GM21360 (cell line): ENCODE data around the gene SLC26A8.
"Not testable (repeated sequence)": the region's sequence is repeated elsewhere in the genome, so short reads cannot be mapped to it uniquely, and the experiment has no call there.

ENCODE experiments used
- ATAC-seq: cut with Tn5 transposase; IDR thresholded peaks from one replicate; pipeline ENCODE4 v1.9.1; 2021; ENCODE audit warnings: mild to moderate bottlenecking, moderate library complexity; ENCODE audit not compliant: unreplicated experiment

SLC26A8 gene

DNA sequence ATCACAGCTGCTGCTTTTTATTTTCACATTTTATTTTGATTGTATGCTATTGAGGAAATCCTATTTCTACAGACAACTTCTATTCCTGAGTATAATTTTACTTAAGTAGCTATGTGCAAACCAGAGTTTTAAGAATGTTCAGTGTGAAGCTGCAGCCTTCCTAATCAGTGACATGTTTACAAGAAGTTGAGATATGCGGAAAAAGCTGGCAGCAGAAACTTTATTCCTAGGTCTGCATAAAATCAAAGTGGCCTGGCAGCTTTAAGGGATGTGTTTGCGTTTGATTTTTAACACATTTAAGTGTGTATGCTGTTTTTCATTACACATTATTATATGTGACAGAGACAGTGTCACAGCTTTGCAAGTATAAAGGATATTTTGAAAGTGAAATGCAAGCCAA lies 29.4 kb upstream of the SLC26A8 start:
- ATAC-seq, result no peak

DNA sequence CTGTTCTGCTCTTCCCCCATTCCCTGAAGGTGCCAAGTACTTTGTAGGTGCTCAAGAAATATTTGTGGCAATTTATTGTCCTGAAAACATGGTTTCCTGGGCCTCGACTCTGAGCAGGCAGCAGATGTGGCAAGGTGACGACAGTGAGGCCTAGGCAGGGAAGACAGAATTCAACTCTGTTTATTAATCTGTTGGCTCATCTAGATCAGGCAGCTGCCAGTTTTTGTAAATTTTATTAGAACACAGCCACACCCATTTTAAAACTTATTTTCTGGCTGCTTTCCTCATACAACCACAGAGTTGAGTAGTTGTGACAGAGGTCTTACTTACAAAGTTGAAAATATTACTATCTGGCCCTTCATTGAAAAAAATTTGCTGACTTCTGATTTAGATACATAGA lies 27.7 kb upstream of the SLC26A8 start:
- no peak for ATAC-seq

DNA sequence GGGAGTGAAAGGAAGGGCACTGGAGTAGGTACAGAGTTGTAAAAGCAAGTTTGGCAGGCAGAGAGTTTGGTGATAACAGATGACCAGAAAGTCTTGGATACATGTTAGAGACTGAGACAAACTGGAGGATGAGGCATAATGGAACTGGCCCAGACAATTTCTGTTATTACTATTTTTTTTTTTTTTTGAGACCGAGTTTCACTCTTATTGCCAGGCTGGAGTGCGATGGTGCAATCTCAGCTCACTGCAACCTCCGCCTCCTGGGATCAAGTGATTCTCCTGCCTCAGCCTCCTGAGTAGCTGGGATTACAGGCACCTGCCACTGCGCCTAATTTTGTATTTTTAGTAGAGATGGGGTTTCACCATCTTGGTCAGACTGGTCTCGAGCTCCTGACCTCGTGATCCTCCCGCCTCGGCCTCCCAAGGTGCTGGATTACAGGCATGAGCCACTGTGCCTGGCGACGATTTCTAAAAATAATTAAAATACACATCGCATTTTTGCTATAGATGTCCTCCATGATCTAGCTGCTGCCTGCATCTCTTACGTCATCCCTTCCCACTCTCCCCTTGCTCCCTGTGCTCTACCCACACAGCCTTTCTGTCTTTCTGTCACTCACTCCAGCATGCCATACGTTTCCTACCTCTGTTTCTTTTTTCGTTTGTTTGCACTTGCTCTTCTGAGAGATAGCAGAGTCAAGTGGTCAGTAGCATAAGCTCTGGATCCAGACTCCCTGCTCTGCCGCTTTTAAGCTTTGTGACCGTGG lies 26.7 kb upstream of the SLC26A8 start:
- no peak for ATAC-seq

DNA sequence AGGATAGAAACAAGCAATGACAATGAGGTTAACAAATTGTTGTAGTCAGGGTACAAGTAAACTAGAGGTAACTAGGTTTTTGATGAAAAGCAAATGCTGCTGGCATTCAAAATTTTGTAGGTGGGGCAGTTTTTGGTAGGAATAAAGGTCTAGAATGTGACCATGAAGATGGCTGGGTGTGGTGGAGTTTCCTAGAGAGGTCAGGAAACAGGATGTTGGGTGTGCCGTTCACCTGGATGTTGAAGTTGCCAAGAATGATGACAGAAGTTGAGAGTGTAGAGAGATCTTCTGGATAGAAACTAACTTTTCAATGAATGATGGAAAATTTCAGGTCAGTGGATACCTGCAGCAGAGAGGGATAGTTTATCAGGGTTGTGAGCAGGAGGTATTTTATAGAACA lies 25.9 kb upstream of the SLC26A8 start:
- ATAC-seq, result no peak

DNA sequence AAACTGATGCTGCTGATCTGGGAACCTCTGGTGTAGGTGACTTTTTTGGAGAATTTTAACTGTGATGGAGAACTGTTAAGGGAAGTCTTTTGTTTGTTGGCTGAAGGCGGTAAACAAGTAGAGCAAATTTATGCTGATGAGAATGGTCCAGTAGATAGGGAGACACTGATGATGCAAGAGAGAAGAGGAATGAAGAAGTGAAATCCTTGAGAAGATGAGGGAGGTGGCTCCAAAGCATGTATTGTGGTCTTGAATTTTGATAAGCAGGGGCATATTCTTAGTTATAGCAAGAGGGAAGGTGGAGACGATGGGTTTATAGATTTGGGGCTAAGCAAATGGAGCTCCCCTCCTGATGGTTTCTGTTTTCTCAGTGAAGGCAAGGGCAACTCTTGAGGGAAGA lies 25.1 kb upstream of the SLC26A8 start:
- ATAC-seq, result no peak

DNA sequence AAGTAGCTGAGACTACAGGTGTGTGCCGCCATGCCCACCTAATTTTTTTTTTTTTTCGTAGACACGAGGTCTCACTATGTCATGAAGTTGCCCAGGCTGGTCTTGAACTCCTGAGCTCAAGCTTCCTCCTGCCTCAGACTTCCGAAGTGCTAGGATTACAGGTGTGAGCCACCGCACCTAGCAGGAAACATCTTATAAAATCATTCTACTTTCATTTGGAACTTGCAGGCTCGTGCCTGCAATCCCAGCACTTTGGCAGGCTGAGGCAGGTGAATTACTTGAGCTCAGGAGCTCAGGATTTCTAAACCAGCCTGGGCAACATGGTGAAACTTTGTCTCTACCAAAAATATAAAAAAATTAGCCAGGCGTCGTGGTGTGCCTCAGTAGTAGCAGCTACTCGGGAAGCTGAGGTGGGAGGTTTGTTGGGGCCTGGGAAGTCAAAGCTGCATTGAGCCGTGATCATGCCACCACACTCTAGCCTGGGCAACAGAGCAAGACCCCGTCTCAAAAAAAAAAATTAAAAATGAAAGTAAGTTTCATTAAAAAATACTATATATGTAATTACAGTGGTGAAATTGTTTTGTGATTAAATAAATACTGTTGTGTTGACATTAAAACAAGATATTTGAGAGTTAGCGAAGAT lies 18.3 kb upstream of the SLC26A8 start:
- ATAC-seq, result no peak

DNA sequence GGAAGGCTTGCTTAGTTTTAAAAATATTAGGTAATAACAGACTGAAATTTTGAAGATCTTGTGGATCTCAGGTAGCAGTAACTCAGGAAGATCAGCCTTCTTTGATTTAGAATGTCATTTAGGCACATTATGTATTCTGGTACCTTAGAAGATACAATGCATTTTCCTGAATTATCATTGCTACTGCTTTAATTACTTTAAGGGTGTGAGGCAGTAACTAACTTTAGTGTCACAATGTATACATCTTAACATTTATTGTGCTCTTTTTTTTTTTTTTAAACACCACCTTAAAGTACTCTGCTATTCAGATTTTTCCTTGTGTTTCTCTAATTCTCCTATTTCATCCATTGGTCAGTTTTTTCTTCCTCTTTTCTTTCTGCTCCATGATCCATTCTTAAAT lies 16.5 kb upstream of the SLC26A8 start:
- no peak for ATAC-seq

DNA sequence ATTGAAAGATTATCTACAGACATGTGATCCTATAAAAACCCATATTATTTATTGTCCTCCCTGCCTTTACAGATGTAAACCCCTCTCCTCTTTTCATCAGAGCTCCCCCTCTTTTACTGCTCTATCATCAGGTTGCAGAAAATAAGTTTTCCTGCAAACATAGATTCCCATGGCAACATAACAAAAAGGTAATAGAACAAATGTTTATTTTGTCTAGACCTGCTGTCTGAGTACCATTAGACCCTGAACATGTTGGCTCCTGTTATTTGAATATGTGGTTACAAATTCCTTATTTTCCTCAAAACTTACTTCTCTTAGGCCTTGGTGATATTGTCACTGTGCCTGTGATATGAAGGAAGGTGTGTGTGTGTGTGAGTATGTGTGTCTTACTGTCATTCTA lies 14.7 kb upstream of the SLC26A8 start:
- no peak for ATAC-seq

DNA sequence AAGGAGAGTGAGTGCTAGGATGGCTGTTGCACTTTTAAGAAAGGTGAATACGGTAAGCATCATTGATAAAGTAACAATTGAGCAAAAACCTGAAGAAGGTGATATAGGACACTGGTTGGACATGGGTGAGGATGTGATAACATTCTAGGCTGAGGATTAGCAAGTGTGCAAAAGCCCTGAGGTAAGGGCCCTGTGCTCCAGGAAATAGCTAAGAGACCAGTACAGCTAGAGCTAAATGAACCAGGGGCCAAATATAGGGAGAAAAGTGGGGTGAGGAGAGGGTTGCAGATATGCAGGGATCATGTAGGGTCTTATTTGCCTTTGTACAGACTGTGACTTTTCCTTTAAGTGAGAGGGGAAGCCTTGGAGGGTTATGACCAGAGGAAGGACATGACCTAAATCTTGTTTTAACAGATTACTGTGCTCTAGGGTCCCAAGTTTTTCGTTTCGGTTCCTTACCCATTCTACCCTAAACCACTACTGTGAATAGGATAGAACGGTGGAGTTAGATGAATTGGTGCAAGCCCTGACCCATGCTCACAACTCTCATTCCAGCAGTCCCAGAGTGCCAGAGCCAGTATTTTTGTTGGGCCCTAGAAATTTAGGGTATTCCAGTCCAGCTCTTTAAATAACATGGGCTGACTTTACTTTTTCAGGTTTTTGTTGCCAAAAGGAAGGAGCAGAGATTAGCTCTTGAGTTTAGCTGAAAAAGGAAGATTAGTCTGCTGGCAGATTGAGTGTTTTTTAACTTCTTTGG lies 13.9 kb upstream of the SLC26A8 start:
- ATAC-seq, result no peak

DNA sequence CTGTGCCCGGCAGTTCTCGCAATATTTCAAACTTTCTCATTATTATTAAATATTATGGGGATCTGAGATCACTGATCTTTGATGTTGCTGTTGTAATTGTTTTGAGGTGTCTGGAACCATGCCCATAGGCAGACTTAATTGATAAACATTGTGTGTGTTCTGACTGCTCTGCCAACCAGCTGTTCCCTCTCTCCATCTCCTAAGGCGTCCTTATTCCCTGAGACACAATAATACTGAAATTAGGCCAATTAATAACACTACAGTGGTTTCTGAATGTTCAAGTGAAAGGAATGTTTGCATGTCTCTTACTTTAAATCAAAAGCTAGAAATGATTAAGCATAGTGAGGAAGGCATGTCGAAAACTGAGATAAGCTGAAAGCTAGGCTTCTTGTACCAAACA lies 10.8 kb upstream of the SLC26A8 start:
- ATAC-seq, result no peak

DNA sequence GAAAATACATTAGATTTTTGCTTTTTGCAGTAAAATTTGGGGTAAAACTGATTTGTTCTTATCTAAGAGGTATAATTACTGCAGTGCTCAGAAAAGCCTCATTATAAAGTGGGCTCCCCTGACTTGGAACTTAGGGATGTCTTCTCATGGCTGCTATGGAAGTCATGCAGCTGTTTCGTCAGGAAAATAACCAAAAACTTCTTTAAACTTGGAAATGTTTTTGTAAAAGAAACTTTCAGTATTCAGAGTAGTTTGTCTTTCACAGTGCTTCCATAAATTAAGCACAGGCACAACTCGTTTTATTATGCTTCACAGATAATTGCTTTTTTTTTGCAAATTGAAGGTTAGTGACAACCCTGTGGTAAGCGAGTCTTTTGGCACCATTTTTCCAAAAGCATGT lies 10.0 kb upstream of the SLC26A8 start:
- no peak for ATAC-seq

DNA sequence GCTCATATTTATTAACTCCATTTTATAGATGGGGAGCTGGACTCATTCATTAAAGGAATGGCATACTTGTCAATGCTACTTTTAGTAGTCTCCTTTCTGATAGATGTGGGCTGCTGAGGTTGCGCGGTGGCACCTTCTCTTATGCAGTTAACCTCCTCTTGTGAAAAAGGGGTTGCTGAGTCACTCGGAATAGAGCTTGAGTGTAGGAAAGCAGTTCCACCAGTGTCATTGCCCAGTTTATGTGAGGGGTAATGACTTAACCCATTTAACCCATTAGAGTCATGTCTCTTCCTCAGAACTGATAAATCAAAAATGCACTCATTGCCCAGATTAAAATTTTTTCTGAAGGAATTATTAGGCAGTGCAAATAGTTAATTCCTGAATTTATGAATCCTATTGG lies 9.5 kb upstream of the SLC26A8 start:
- ATAC-seq, result no peak

DNA sequence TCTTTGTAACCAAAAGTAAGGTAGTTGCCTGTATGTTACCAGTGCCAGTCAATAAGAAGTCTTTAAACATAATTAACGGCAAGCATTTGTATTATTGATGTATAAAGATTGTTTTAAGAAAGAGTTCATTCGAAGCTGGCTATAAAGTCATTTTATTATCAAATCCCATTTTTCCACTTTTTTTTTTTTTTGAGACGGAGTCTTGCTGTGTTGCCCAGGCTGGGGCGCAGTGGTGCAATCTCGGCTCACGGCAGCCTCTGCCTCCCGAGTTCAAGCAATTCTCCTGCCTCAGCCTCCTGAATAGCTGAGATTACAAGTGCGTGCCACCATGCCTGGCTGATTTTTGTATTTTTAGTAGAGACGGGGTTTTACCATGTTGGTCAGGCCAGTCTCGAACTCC lies 8.7 kb upstream of the SLC26A8 start:
- not testable (repeated sequence) for ATAC-seq

DNA sequence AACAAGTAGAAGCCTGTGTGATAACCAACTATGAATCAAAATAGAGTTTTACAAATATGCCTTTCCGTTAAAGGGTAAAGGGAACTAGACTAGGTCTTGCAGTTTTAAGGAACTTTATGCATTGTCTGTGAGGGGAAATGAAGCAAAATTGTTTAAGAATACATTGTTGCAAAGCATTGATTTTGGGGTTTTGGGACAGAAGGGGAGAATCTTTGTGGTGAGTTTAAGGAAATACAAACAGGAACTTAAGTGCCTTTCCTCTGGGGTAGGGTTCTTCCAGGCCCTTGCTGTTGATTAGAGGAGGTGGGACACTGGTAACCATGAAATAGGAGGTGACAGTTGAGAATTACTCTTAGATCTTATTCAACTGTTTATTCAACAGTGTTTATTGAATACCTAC lies 7.8 kb upstream of the SLC26A8 start:
- ATAC-seq, result no peak

DNA sequence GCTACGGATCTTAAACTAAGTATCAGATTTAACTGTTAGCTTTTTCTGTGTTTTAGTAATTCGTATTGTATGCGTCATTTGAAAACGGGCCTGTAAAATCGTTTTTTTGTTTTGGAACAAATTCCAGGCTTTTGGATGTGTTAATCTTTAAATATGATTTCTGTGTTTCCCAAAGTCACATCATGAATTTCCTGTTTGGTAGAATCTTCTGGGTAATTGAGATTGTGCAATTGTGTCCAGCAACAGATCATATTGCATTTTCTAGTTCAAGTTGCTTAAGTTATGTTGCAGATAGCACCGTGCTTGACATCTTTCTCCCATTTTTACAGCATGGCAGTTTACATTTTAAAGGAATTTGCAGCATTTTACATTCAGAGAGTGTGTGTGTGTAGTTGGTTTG lies 5.0 kb upstream of the SLC26A8 start:
- ATAC-seq, result no peak

DNA sequence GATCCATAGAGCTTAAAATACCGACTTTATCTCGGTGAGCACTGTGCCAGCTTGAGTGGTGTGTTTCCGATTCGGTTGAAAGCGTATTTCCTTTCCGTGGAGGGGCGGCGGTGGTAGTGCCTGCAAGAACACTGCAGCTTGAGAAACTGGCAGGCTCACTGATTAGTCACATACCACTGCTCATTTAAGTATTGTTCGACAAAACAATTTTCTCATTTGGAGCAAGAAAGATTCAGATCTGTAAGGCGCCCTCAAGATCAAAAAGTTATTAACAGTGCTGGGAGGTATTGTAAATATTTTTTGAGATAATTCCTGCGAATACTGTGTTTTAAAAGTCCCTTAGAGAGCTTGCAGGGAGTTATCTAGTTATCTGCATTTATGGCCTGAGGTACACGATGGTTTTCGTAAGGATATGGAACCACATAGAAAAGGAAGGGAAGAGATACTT lies 4.5 kb upstream of the SLC26A8 start:
- no peak for ATAC-seq

DNA sequence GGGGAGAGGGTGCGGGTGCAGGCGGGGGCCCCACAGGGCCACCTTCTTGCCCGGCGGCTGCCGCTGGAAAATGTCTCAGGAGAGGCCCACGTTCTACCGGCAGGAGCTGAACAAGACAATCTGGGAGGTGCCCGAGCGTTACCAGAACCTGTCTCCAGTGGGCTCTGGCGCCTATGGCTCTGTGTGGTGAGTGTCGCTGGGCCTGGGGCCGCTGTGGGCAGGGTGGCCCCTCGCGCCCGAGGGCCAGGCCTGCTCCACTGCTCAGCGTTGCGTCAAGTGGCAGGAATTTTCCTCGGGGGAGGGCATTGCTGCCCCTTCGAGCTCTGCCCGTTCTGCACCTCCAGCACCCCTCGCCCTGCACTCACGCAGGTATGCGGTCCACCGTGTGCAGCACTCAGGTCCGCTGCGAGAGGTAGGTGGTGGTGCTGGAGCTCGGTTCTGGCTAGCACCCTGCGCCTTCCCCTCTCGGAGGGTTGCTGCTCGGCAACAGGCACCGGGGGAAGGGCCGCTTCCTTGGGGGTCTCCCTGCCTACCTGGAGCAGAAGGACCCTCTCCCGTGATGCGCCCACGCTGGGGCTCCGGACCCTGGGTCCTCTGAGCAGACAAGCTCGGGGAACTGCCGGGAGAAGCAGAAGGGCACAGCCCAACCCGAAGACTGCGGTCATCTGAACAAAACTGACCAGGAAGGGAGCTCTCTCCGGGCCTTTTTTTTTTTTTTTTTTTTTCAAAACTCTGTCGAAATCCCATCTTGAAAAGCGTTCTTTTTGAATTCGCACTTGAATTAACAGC lies 3.8 kb upstream of the SLC26A8 start:
- peak; percentile 25 for ATAC-seq

DNA sequence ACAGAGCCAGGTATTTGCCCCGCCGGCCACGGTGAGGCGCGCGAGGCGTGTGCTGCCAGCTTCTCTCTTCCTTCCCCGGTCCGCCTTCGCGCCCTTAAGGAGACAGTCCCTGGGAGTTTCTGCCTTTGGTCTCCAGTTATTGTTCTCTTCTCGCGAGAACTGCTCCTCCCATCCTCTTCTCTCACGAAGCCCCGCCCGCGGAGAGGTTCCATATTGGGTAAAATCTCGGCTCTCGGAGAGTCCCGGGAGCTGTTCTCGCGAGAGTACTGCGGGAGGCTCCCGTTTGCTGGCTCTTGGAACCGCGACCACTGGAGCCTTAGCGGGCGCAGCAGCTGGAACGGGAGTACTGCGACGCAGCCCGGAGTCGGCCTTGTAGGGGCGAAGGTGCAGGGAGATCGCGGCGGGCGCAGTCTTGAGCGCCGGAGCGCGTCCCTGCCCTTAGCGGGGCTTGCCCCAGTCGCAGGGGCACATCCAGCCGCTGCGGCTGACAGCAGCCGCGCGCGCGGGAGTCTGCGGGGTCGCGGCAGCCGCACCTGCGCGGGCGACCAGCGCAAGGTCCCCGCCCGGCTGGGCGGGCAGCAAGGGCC lies 3.2 kb upstream of the SLC26A8 start, which contains the start of gene MAPK14:
TSS of gene MAPK14 (plus strand) at position 308 of the 587 bp plus-strand sequence. CDS start 350 bp downstream, outside the sequence.
- peak; percentile 72 for ATAC-seq

DNA sequence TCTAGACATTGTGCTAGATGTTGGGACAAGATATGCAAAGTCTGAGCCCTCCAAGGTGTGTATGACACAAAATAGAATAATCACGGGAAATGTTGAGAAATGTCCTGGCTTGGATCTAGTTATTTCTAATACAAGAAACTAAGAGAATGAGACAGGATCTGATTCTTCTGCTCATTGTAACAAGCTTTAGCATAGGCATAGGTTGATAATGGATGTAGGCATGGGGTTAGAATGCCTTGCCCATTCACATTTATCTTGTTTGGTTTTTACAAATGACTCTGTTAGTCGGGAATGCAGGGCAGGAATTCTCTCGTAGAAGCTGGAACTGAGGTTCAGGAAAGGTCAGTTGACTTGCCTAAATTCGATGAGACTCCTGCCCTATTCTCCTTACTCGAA lies 1.5 kb upstream of the SLC26A8 start:
- no peak for ATAC-seq

DNA sequence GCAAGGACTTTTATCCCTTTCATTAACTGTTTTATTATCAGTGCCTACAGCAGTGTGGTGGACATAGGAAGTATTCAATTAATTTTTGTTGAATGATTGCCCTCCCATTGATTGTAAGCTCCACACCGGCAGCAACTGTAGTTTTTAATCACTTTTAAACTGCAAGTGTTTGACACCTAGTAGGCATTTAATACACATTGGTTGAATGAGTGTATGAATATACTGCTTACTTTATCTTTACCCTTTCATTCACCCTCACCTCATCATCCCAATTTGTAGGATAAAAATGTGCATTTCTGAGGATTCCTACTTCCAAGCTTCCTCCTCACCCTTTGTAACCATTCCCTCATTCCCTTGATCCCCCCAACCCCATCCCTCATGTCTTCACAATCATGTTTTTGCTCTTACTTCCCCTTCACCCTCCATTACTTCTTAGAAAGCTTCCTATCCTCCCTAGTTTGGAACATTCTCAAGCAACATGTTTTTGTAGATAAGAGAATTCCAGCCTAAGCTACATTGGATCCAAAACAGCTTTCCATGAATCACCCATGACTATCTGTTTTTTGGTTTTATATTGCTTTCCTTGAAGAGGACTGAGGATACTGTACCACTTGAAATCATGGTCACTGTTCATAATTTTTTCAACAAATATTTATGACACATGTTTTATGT lies 955 bp upstream of the SLC26A8 start:
- no peak for ATAC-seq
